IgD-negative memory B cell (primary cell): ENCODE data around the gene HOXC6. TPM values are rescaled to one million over a fixed set of nuclear protein-coding genes. Genes with fewer than 3 reads are reported as not detected.

ENCODE experiments used
- H3K27ac Mint-ChIP-seq, 3 donors: one replicate each; pipeline ENCODE4 v1.8.0; 2020 to 2022; ENCODE audit warnings: mild to moderate bottlenecking in 3 of 3, mixed read lengths in 3 of 3, moderate library complexity in 1 of 3
- H3K27me3 Mint-ChIP-seq: one replicate; pipeline ENCODE4 v1.8.0; 2021; ENCODE audit warnings: mixed read lengths
- H3K36me3 Mint-ChIP-seq: one replicate; pipeline ENCODE4 v1.8.0; 2020; ENCODE audit warnings: mild to moderate bottlenecking, mixed read lengths
- H3K4me1 Mint-ChIP-seq, 3 donors: one replicate each; pipeline ENCODE4 v1.8.0; 2020 to 2022; ENCODE audit warnings: mixed read lengths in 3 of 3, mild to moderate bottlenecking in 1 of 3
- H3K4me3 Mint-ChIP-seq, 4 donors: one replicate each; pipeline ENCODE4 v1.8.0; 2020 to 2022; ENCODE audit warnings: mild to moderate bottlenecking in 4 of 4, mixed read lengths in 4 of 4, moderate library complexity in 3 of 4
- H3K9me3 Mint-ChIP-seq, 3 donors: one replicate each; pipeline ENCODE4 v1.8.0; 2020 to 2021; ENCODE audit warnings: mixed read lengths in 3 of 3, mild to moderate bottlenecking in 1 of 3
- polyA plus RNA-seq: library from polyadenylated mRNA; unstranded; fragments of 300-500 nt; fragmentation: Illumina TruSeq; gene quantifications from one replicate; pipeline ENCODE4 v1.2.3, GENCODE V29; 2021

HOXC6 gene
- polyA plus RNA-seq: not detected

DNA sequence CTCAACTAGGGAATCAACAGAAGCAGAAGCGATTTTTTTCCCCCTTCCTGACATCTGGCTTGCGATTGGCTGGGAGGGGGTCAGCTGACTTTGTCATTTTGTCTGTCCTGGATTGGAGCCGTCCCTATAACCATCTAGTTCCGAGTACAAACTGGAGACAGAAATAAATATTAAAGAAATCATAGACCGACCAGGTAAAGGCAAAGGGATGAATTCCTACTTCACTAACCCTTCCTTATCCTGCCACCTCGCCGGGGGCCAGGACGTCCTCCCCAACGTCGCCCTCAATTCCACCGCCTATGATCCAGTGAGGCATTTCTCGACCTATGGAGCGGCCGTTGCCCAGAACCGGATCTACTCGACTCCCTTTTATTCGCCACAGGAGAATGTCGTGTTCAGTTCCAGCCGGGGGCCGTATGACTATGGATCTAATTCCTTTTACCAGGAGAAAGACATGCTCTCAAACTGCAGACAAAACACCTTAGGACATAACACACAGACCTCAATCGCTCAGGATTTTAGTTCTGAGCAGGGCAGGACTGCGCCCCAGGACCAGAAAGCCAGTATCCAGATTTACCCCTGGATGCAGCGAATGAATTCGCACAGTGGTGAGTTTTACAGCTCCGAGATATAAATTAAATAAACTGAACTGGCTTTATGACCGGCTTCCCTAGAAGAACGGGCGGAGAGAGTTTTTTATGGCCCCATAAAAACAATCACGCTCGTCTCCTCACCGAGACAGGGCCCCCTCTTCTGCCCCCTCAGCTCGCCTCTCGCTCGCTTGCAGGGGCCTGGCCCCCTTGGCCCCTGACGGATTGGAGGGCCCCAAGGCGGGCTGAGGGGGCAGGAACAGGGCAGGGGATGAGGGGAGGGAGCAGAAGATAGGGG, at the start of gene HOXC6:
Gene HOXC6, plus strand, starts transcription at position 127 of the 888 bp plus-strand sequence. Its CDS starts 82 bp downstream, at position 209.
- H3K4me3 Mint-ChIP-seq: peak within 1 kb of the TSS; percentile 38 to 80 (median 60)

DNA sequence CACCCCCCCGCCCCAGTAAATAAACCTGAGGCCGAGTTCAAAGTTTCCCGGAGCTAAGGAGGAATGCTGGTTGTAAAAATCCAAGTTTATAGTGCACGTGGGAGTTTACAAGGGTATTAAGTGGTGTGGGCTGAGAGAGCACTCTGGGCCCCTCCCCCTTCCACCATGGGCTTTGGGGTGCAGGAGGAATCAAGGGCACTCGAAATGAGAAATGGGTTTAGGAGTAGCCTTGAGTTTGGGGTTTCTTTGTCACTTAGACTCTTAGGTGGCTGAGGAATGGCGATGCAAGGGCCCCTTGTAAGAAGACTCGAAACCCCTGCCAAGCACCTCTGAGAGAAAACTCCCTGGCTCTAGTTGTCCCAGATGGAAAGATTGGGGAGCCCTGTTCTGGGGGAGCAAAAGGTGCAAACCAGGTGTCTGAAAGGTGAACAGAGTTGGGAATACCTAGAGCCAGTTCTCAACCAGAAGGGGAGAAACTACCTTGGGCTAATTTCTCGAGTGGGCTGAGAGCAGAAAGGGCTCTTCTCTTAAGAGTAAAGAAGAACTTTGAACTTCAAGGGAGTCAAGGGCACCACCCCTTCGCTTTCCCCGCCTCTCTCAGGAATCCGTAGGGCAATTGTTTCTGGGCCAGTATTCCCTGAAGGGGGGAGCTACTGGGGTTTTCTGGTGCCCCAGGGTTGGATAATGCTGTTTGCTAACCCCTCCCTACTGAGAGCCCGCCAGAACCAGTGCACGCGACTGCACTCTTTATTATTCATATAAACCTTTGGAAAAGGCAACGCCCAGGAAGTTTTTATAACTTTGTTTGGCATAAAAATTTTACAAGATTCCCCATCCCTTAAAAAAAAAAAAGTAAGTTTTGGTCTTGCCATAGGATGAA, 49.5 kb upstream of the HOXC6 start:
- H3K4me3 Mint-ChIP-seq: peak overlapping the region in 1 of 4 donors; percentile 69

More for the DNA sequence above, at the start of gene HOXC6:
- Mint-ChIP-seq H3K4me1 (peaks cover 15 to 17% (median 17%) of the 10 kb centered on the region in 3 donors), H3K9me3 (peaks cover 0 to 7% (median 0%) of the 10 kb centered on the region in 3 donors), H3K36me3 (no peaks in the 10 kb centered on the region), H3K27ac (peak within 1 kb of the TSS in 2 of 3 donors; percentile 86 to 93), H3K27me3 (peaks cover 64% of the 10 kb centered on the region)

DNA sequence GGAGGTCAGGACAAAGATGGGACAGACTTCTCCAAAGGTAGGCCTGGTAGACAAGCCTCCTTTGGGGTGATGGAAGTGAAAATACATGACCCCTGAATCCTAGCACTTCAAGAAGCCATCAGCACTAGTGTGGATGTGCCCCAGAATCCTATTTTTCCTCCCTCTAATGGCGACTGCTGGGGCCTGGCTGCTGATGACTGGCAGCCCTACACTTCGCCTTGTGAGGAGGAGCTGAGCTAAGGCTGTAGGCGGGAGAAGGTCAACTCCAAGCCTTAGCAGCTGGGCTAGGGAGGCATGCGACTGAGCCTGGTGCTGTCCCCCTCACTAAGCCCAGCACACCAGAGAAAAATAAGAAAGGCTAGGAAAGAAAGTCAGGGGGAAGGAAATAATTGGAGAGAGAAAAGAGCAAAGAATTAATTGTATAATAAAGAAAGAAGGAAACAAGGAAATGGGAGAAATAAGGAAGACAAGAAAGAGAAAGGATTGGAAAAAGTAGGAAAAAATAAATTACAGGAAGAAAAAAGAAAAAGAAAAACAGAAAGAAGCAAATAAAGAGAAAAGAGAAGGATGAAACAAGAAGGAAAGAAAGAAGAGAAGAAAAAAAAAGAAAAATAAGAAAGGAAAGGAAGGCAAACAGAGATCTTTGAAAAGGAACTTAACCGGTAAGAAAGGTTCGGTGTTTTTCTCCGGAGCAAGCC, 48.0 kb upstream of the HOXC6 start:
- peaks cover 3 to 13% (median 10%) of the 10 kb centered on the region in 3 donors for H3K4me1 Mint-ChIP-seq
- peaks cover 0 to 5% (median 0%) of the 10 kb centered on the region in 3 donors for H3K9me3 Mint-ChIP-seq
- peaks cover 4% of the 10 kb centered on the region for H3K36me3 Mint-ChIP-seq
- peak overlapping the region; percentile 20 to 93 (median 89) for H3K27ac Mint-ChIP-seq
- peaks cover 77% of the 10 kb centered on the region for H3K27me3 Mint-ChIP-seq
- H3K4me3 Mint-ChIP-seq: peak overlapping the region in 2 of 4 donors; percentile 58 to 81

More for the DNA sequence above, 49.5 kb upstream of the HOXC6 start:
- peaks cover 0 to 3% (median 0%) of the 10 kb centered on the region in 3 donors for H3K9me3 Mint-ChIP-seq
- peaks cover 3 to 13% (median 10%) of the 10 kb centered on the region in 3 donors for H3K4me1 Mint-ChIP-seq
- peaks cover 1% of the 10 kb centered on the region for H3K36me3 Mint-ChIP-seq
- peaks cover 76% of the 10 kb centered on the region for H3K27me3 Mint-ChIP-seq
- H3K27ac Mint-ChIP-seq: peak overlapping the region; percentile 13 to 93 (median 92)

DNA sequence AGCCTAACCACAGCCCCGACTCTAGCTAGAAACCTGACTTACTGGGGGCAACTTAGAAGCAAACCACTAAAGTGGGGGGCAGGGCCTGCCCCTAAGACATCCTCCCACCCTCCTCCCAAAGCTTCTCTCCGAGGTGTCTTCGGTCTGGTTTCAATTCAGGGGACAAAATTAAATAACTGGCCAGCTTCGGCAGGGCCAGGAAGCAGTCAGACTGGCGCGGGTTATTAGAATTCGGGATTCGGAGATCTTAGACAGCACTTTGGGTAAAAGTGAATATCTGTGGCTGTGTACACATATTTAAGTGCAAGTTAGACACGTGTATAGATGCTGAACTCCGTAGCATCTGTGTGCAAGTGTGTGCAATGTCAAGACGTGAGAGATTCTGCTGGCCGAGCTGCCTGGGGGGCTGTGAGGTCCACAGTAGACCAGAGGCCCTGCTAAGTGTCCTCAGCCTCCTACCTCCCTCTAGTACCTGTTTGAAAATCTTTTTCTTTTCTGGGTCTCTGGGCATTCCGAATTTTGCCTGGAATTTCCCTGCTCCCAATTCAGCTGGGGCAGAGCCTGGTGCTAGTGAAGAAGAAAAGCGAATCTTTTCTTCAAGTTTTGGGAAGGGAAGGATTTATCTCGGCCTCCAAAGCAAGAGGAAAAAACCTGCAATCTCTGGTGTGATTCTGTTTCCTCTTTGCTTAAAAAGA, 47.3 kb upstream of the HOXC6 start:
- H3K4me3 Mint-ChIP-seq: peak overlapping the region in 2 of 4 donors; percentile 48 to 81
- H3K4me1 Mint-ChIP-seq: peaks cover 4 to 13% (median 6%) of the 10 kb centered on the region in 3 donors
- peaks cover 4% of the 10 kb centered on the region for H3K36me3 Mint-ChIP-seq
- H3K27me3 Mint-ChIP-seq: peaks cover 75% of the 10 kb centered on the region
- peaks cover 0 to 5% (median 0%) of the 10 kb centered on the region in 3 donors for H3K9me3 Mint-ChIP-seq
- H3K27ac Mint-ChIP-seq: peak overlapping the region; percentile 20 to 93 (median 89)

DNA sequence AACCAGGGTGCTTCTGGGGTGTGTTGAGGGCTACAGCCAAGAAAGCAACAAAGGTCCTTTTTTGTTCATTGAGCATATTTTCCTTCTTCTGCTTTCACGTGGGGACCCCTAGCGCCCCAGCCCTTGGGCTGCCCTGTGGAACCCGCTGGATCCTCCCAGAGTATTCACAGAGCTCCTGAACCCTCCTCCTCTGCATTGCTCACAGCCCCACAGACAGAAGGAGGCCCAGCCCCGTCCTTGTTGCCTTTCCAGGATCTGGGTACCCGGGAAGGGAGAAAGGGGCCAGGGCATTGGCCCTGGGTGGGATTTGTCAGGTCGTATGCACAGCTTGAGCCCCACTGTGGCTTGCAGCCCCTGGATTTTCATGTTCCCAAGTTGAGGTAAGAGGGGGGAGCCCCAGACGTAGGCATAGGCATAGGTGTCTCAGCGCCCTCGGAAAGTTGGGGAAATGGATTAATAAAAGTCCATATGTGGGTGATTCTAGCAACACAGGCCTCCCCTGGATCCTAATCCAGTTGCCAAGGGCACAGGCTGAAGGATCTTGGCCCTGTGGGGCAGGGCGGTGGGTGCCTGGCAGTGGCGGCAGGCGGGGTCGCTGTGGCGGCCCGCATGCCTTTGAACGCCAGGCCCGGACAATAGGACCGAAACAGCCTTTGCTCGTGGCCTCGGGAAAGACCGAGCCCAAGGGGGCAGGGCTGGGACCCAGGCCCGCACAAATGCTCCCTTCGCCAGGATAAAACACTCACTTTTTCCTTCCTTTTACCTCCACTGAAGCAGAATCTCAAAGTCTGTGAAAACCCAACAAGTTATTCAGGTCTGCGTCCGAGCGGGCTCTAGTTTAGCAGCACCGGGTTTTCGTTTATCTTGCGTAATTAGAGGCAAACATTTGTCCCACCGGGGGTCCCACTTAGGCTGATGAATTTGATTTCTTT, 46.3 kb upstream of the HOXC6 start:
- Mint-ChIP-seq H3K27ac (peak overlapping the region; percentile 82 to 96 (median 93)), H3K4me1 (peaks cover 4 to 12% (median 7%) of the 10 kb centered on the region in 3 donors), H3K36me3 (peaks cover 4% of the 10 kb centered on the region), H3K4me3 (peak overlapping the region in 2 of 4 donors; percentile 27 to 81), H3K27me3 (peaks cover 79% of the 10 kb centered on the region), H3K9me3 (peaks cover 0 to 5% (median 0%) of the 10 kb centered on the region in 3 donors)

DNA sequence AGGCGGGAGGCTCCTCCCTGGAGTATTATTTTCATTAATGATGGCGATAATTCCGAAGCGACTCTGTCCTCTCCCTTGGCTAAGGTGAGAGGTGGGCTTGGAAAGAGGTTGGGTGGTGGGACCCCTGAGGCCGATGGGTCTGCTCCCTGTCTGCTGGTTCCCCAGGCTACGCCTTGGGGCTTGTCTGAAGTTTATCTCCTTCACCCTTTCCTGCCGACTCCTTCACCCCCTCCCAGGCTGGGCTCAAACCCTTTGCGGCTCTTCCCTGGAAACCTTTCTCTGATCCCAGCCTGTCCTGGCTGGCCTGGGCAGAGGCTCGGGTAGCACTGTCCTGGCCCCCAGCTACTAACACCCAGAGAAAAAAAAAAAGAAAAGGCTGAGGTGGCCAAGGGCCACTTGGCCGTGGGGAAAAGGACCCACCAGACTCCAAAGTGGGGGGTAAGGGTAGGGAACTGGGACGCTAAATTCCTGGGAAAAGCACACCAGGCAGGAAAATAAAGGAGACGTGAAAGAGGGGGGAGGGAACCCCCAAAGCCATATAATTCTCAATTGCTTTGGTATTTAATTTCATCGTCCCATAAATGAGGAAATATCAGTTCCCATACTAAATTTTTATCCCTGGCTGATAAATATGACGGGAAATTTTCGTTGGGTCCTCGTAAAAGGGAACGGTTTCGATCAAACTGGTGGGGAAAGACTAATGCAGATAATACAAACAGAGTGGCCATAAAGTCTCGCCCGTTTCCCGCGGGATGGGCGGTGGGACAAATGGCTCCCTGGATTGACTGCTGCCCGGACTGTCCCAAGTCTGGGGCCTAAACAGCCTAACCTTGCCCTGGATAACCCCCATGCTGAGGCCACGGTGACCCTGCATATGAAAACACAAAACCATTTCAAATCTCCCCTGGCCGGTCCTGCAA, 45.3 kb upstream of the HOXC6 start:
- H3K36me3 Mint-ChIP-seq: peaks cover 2% of the 10 kb centered on the region
- peak overlapping the region in 3 of 4 donors; percentile 57 to 81 (median 70) for H3K4me3 Mint-ChIP-seq
- peaks cover 81% of the 10 kb centered on the region for H3K27me3 Mint-ChIP-seq
- H3K4me1 Mint-ChIP-seq: peaks cover 6 to 8% (median 7%) of the 10 kb centered on the region in 3 donors
- H3K9me3 Mint-ChIP-seq: peaks cover 0 to 5% (median 0%) of the 10 kb centered on the region in 3 donors
- peak overlapping the region; percentile 86 to 96 (median 93) for H3K27ac Mint-ChIP-seq

DNA sequence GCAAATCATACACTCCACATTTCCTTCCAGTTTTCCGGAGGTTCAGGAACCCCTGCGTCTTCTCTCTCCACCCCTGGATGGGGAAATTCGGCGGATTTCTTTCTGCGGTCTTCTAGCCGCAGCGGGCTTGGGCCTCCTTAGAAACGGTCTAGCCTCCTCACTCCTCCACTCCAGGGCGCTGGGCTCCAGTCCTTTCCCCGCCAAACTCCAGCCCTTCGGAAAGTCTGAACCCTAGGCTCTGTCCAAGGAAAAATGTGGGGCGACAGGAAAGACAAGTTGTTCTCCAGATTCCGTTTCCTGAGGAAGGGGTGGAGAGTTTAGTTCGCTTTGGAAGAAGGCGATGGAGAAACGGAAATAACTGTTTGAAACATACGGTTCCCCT, 44.7 kb upstream of the HOXC6 start:
- Mint-ChIP-seq H3K27me3 (peaks cover 82% of the 10 kb centered on the region), H3K4me3 (peak overlapping the region in 3 of 4 donors; percentile 57 to 81 (median 70)), H3K4me1 (peaks cover 3 to 8% (median 3%) of the 10 kb centered on the region in 3 donors), H3K9me3 (peaks cover 0 to 3% (median 0%) of the 10 kb centered on the region in 3 donors), H3K27ac (peak overlapping the region; percentile 86 to 96 (median 93)), H3K36me3 (peaks cover 2% of the 10 kb centered on the region)

DNA sequence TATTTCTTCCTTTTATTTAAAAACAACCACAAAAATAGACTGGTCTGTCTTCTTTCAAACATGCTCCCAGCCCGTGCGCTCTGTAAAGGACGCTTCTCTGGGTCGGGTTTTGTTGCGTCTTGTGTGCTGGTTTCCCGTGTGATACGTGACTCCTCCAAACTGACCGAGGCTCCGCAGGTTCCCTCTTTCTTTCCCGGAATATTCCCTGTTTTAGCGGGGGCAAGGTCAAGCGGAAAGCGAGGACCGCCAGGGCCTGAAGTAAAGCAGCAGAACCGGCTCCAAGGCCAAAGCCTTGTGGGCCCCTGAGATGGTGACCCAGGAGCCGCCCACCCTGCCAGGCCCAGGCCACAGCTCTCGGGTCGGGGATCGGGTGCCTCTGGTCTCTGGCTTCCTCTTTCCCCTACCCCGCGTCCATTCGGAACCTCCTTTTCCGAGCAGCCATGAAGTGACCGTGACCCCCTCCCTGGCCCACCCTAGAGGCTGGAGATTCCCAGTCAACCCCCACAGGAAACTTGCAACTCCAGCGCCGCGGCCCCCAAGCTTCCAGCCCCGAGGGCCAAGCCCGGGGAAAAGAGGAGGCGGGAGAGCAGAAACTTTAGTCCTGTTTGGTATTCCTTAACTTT, 44.2 kb upstream of the HOXC6 start:
- peaks cover 82% of the 10 kb centered on the region for H3K27me3 Mint-ChIP-seq
- peaks cover 0 to 2% (median 0%) of the 10 kb centered on the region in 3 donors for H3K9me3 Mint-ChIP-seq
- H3K36me3 Mint-ChIP-seq: peaks cover 2% of the 10 kb centered on the region
- peaks cover 4 to 12% (median 5%) of the 10 kb centered on the region in 3 donors for H3K4me1 Mint-ChIP-seq
- H3K27ac Mint-ChIP-seq: peak overlapping the region; percentile 86 to 96 (median 93)
- peak overlapping the region in 3 of 4 donors; percentile 13 to 70 (median 57) for H3K4me3 Mint-ChIP-seq

DNA sequence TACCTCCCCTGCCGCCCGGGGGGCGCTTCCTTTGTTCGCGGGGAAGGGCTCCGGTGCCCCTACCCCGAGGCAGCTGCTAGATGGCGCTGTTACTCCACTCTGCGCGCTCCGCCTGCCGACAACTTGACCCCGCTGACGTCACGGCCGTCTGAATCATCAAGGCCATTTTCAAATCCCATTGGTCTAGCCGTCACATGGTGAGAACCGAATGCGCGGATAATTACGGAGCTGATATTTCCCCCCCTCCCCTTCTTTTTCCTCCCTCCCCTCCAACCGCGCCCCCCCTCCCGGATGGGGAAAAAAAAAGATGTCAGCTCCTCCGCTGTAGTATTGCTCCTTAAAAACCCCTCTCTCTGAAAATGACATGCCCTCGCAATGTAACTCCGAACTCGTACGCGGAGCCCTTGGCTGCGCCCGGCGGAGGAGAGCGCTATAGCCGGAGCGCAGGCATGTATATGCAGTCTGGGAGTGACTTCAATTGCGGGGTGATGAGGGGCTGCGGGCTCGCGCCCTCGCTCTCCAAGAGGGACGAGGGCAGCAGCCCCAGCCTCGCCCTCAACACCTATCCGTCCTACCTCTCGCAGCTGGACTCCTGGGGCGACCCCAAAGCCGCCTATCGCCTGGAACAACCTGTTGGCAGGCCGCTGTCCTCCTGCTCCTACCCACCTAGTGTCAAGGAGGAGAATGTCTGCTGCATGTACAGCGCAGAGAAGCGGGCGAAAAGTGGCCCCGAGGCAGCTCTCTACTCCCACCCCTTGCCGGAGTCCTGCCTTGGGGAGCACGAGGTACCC, 43.1 kb upstream of the HOXC6 start, which contains the start of gene HOXC10:
Gene HOXC10, plus strand, starts transcription at position 246 of the 791 bp plus-strand sequence. Its CDS starts 114 bp downstream, at position 360.
- H3K4me3 Mint-ChIP-seq: peak within 1 kb of the TSS; percentile 13 to 79 (median 74)
- H3K9me3 Mint-ChIP-seq: peaks cover 0 to 6% (median 0%) of the 10 kb centered on the region in 3 donors
- H3K4me1 Mint-ChIP-seq: peaks cover 12 to 20% (median 12%) of the 10 kb centered on the region in 3 donors
- H3K36me3 Mint-ChIP-seq: peaks cover 2% of the 10 kb centered on the region
- peaks cover 83% of the 10 kb centered on the region for H3K27me3 Mint-ChIP-seq
- H3K27ac Mint-ChIP-seq: peak within 1 kb of the TSS; percentile 86 to 96 (median 93)

DNA sequence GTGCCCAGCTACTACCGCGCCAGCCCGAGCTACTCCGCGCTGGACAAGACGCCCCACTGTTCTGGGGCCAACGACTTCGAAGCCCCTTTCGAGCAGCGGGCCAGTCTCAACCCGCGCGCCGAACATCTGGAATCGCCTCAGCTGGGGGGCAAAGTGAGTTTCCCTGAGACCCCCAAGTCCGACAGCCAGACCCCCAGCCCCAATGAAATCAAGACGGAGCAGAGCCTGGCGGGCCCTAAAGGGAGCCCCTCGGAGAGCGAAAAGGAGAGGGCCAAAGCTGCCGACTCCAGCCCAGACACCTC, 42.6 kb upstream of the HOXC6 start:
- Mint-ChIP-seq H3K27ac (peak overlapping the region in 2 of 3 donors; percentile 85 to 96), H3K27me3 (peaks cover 83% of the 10 kb centered on the region), H3K36me3 (peaks cover 2% of the 10 kb centered on the region), H3K4me3 (peak overlapping the region; percentile 12 to 77 (median 72)), H3K4me1 (peaks cover 12 to 19% (median 12%) of the 10 kb centered on the region in 3 donors), H3K9me3 (peaks cover 0 to 6% (median 0%) of the 10 kb centered on the region in 3 donors)
